ENCODE results near the gene AASDH.

AASDH gene

DNA sequence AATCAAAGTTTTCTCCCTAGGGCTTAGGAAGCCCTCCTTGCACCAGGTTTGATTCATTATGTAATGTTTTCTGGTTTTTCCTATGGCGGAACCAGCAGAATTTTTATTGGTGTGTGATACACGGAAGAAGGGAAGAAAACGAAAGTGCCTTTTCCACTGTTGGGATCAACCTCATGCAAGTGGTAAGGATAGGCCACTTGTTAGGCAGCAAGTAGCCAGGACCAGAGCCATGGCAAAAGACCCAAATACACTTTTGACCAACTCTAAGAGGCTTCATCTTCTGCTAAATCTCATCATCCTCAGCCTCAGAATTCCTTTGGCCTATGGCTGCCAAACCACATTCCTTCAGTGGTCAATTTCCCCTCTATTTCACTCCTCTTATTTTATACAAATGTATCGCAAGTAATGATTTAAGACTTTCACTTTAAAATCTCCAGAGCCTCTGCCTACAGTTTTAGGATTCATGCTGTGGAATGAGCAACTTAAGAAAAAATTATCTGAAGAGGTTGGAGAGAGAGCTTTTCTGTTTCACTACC lies 26.9 kb upstream of the AASDH start:
- ATAC-seq (replicated peaks): no peak
- H3K4me3 Mint-ChIP-seq: no peak overlapping the region
- H3K27me3 Mint-ChIP-seq: no peaks in the 10 kb centered on the region
- peaks cover 1 to 11% of the 10 kb centered on the region in 2 donors for H3K4me1 Mint-ChIP-seq
- no peak overlapping the region for H3K27ac Mint-ChIP-seq
- H3K9me3 Mint-ChIP-seq: no peaks in the 10 kb centered on the region
- no peaks in the 10 kb centered on the region for H3K36me3 Mint-ChIP-seq
- no peak for DNase-seq

DNA sequence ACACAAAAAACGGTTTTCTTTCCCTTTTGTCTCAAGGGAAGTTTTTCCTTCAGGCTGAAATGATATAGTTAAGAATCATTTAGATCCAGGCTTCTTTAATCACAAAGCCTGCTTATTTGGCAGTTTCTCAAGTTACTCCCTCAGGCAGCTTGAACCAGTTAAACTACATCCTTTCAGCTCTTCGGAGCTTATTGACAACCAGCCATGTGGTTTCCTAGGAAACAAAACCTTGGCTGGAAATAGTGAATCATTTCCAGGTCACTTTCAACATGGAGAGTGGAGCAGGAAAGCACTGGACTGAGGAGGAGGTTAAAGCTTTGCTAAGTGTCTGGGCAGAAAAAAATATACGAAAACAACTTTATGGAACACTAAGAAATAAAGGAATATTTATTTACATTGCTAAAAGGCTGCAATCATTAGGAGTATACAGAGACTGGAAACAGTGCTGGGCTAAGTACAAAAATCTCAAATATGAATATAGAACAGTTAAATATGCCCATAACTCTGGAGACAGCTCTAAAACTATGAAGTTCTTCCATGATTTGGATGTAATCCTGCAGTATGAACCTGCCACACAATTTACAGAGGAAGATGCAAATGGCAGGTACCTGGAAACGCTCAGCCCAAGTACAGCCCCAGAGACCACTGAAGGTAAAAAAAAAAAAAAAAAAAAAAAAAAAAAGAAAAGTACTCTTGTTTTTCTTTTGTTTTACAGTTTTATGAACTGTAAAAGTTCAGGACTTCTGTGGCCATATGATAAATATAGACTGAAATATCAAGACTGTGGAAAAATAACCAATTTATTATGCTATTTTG lies 23.2 kb upstream of the AASDH start:
- H3K4me3 Mint-ChIP-seq: no peak overlapping the region
- DNase-seq (no peak), ATAC-seq (replicated peaks) (peak; percentile 46 to 53)
- peaks cover 1 to 11% of the 10 kb centered on the region in 2 donors for H3K4me1 Mint-ChIP-seq
- peaks cover 17 to 20% of the 10 kb centered on the region in 2 donors for H3K36me3 Mint-ChIP-seq
- H3K27me3 Mint-ChIP-seq: no peaks in the 10 kb centered on the region
- no peaks in the 10 kb centered on the region for H3K9me3 Mint-ChIP-seq
- H3K27ac Mint-ChIP-seq: no peak overlapping the region

DNA sequence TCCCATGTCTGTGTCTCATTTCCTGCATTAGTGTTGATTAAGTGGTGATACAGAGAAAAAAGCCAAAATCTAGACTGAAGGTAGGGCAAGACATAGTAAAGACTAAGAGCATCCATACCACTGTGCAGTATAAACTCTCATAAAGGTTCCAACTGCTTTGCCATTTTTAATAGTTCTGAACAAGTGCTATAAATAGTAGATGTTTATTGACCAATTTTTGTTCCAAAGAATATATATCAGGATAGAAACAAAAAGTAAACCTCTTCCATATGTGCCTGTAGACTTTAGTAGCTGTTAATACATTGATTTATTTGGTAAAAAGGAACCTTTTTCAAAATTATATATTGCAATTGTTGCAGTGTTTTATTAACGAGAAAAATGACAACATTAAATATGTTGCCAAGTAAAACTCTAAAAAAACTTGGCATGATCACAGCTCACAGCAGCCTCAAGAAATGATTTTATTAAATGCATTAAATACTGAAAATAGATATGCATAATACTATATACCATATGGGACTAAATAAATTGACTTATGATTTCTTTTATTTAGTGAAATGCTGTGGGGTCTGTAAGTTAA lies 22.3 kb upstream of the AASDH start:
- peaks cover 21 to 28% of the 10 kb centered on the region in 2 donors for H3K36me3 Mint-ChIP-seq
- H3K4me3 Mint-ChIP-seq: no peak overlapping the region
- peaks cover 1 to 11% of the 10 kb centered on the region in 2 donors for H3K4me1 Mint-ChIP-seq
- H3K27ac Mint-ChIP-seq: no peak overlapping the region
- DNase-seq (no peak), ATAC-seq (replicated peaks) (no peak)
- H3K27me3 Mint-ChIP-seq: no peaks in the 10 kb centered on the region
- no peaks in the 10 kb centered on the region for H3K9me3 Mint-ChIP-seq

DNA sequence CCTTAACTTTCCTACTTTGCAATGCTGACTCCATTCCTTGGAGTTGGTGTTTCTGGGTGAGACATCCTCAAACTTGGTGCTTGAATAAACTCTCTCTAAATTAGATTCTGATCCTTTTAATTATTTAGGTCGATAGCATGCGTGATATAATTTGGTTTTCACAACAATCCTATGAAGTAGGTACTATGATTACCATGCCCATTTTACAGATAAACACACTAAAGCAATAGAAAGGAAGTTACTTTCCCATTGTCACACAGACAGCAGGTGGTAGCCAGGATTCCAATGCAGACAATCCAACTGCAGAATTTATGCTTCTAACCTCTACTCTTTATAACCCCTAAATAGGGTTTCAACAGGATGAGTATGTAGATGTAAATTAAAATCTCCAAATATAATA lies 21.7 kb upstream of the AASDH start:
- peaks cover 23 to 28% of the 10 kb centered on the region in 2 donors for H3K36me3 Mint-ChIP-seq
- ATAC-seq (replicated peaks) (no peak), DNase-seq (no peak)
- H3K27ac Mint-ChIP-seq: no peak overlapping the region
- H3K9me3 Mint-ChIP-seq: no peaks in the 10 kb centered on the region
- H3K4me3 Mint-ChIP-seq: no peak overlapping the region
- no peaks in the 10 kb centered on the region for H3K27me3 Mint-ChIP-seq
- H3K4me1 Mint-ChIP-seq: peaks cover 1 to 11% of the 10 kb centered on the region in 2 donors

DNA sequence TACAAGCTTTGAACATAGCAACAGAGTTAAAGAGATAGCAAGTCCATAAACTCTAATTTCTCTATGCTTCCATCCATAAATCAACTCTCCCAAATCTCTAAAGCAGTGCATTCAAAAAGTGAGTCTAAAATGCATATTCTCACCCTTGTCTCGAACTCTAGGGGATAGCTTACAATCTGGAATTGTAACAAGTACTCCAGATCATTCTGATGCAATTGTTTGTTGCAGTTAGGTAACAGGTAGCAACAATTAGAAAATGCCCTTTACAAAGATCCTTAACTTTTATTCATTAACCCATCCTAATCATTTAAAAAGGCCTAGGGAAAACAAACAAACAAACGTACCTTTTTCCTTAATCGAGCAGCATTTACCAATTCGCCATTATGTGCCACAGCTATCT lies 18.9 kb upstream of the AASDH start:
- H3K36me3 Mint-ChIP-seq: peaks cover 26 to 31% of the 10 kb centered on the region in 2 donors
- no peak overlapping the region for H3K27ac Mint-ChIP-seq
- DNase-seq (no peak), ATAC-seq (replicated peaks) (no peak)
- H3K4me1 Mint-ChIP-seq: peaks cover 1 to 11% of the 10 kb centered on the region in 2 donors
- no peaks in the 10 kb centered on the region for H3K27me3 Mint-ChIP-seq
- no peaks in the 10 kb centered on the region for H3K9me3 Mint-ChIP-seq
- no peak overlapping the region for H3K4me3 Mint-ChIP-seq

DNA sequence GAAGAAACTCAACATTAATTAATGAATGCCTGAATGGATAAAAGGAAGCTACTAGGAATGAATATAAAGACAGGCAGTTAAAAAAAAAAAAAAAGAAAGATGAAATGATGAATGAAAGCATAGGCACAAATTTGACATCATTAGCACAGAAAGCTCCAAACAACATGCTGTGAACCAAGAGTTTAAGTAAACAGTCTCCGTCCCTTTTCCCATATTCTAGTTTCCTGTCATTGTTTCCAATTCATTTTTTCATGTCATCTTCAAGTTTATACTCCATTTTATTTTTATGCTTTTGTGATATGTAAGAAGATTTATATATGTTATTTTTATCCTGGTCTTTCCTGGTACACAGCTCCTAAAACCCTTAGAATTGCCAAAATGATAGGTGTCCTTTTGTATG lies 17.7 kb upstream of the AASDH start:
- Mint-ChIP-seq H3K9me3 (no peaks in the 10 kb centered on the region), H3K4me1 (peaks cover 0 to 5% of the 10 kb centered on the region in 2 donors), H3K36me3 (peaks cover 27 to 33% of the 10 kb centered on the region in 2 donors), H3K27ac (no peak overlapping the region), H3K4me3 (no peak overlapping the region), H3K27me3 (no peaks in the 10 kb centered on the region)
- DNase-seq: no peak
- no peak for ATAC-seq (replicated peaks)

DNA sequence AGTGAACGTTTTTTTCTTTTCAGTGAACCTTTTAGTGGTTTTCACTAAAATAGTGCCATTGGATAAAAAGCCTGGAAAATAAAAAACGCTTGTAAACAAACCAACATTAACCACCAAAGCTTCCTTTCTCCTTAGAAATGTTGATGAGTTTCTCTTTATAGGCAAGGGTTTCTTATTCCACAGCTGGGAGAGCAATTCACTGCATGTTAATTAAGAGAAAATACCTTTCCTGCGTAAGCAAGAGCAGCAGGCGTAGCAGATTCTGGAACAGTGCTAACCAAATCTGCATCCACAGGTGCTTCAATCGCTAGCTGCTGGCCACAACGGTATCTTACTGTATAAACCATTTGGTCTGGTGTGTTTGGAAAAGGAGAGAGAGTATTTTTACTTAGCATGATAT lies 13.3 kb upstream of the AASDH start:
- DNase-seq (no peak), ATAC-seq (replicated peaks) (no peak)
- Mint-ChIP-seq H3K4me1 (no peaks in the 10 kb centered on the region), H3K4me3 (no peak overlapping the region), H3K27ac (no peak overlapping the region), H3K27me3 (no peaks in the 10 kb centered on the region), H3K9me3 (no peaks in the 10 kb centered on the region), H3K36me3 (peaks cover 18 to 21% of the 10 kb centered on the region in 2 donors)

DNA sequence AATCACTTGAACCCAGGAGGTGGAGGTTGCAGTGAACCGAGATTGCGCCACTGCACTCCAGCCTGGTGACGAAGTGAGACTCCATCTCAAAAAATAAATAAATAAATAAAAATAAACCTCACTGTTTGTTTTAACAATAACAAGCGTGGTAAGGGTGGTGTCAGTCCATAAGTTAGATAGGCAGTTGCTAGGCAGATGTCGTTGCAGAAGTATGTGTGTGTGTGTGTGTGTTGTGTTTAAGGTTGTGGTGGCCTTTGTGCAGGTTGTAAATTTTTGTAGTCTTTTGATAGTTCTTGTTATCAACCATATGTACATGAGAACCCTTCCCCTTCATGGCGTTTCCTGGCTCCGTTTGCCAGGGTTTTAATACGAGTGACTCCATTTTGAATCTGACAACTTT lies 4.0 kb upstream of the AASDH start:
- H3K4me3 Mint-ChIP-seq: no peak overlapping the region
- no peaks in the 10 kb centered on the region for H3K27me3 Mint-ChIP-seq
- H3K9me3 Mint-ChIP-seq: no peaks in the 10 kb centered on the region
- peaks cover 23 to 37% of the 10 kb centered on the region in 2 donors for H3K4me1 Mint-ChIP-seq
- no peak for DNase-seq
- H3K36me3 Mint-ChIP-seq: peaks cover 15 to 35% of the 10 kb centered on the region in 2 donors
- ATAC-seq (replicated peaks): no peak
- no peak overlapping the region for H3K27ac Mint-ChIP-seq

DNA sequence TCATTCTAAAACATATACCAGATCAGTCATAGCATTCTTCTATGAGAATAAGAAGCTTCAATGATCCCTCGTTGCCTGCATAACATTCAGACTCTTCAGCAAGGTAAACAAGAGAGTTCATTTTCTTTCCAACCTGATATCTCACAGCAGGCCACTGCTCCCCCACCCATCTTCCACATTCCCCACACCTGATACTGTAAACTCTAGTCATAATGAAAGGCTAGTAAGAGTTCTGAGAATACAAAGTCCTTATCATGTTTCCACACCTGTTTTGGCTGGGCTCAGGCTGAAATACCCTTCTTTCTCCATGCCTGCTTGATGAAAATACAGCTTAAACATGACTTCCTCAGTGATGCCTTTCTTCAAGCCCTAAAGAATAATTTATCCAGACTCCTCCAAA lies 2.3 kb upstream of the AASDH start:
- Mint-ChIP-seq H3K27ac (peak overlapping the region; percentile 99), H3K36me3 (peaks cover 12 to 28% of the 10 kb centered on the region in 2 donors), H3K4me1 (peaks cover 23 to 37% of the 10 kb centered on the region in 2 donors), H3K9me3 (no peaks in the 10 kb centered on the region), H3K4me3 (no peak overlapping the region), H3K27me3 (no peaks in the 10 kb centered on the region)
- ATAC-seq (replicated peaks): no peak
- no peak for DNase-seq

DNA sequence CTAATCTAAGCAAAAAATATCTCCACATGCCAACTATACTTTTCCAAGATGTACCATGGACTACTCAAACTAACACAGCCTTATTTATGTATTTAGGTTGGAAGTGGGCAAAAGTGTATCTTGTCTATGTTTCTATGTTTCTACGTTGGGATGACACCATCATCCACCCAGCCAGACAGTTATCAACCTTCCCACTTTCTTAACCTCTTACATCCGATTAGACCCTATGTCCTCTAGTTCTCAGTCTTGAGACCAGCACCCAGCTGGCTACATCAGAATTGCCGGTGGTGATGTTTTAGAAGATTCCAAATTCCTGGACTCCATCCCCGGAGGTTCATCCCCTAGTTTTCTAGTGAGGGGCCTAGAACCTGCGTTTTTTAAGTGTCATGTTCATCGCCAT lies 1.0 kb upstream of the AASDH start:
- no peaks in the 10 kb centered on the region for H3K9me3 Mint-ChIP-seq
- no peak for ATAC-seq (replicated peaks)
- H3K27me3 Mint-ChIP-seq: no peaks in the 10 kb centered on the region
- DNase-seq: no peak
- H3K4me3 Mint-ChIP-seq: peak overlapping the region; percentile 89 to 92
- H3K36me3 Mint-ChIP-seq: peaks cover 12 to 33% of the 10 kb centered on the region in 2 donors
- H3K27ac Mint-ChIP-seq: peak overlapping the region; percentile 99
- peaks cover 27 to 42% of the 10 kb centered on the region in 2 donors for H3K4me1 Mint-ChIP-seq

DNA sequence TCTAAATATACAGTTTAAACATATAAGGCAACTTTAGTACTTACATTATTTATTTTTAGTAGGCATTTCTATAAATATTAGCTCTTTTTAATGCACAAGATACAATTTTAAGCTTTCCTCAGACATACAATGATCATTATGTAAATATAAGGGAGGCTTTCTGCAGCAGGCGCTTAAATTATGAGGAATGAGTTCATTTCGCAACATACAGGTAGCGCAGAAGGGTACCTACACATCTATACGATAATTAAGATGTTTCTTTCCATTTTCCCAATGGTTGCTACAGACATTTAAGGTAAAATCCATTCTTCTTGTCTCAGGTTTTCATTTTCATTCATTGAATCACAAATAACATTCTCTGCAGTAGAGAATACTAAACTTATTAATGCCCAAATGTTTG lies 1.2 kb downstream of the AASDH start:
- Mint-ChIP-seq H3K36me3 (peaks cover 8 to 24% of the 10 kb centered on the region in 2 donors), H3K4me3 (peak overlapping the region; percentile 46 to 92), H3K27me3 (no peaks in the 10 kb centered on the region), H3K27ac (peak overlapping the region; percentile 99), H3K4me1 (peaks cover 23 to 42% of the 10 kb centered on the region in 2 donors), H3K9me3 (no peaks in the 10 kb centered on the region)
- DNase-seq: no peak
- ATAC-seq (replicated peaks): no peak

DNA sequence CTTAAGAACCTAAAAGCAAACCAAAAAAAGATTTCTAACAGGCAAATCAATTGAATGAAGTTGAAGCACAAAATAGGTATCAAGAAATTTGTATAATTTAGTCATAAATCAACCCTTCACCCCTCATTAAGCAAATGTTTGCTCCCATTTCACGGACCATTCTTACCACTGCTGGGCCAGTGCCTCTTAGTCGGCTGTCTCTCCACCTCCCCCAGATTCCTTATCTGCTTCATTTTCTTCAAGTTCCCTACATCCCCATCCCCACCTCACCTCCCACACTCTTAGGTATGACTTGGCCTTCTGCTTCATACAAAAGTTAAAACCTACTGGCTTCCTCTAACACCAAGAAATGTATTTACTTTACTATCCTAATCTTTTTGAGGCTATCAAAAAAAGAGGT lies 11.8 kb downstream of the AASDH start:
- no peak overlapping the region for H3K27ac Mint-ChIP-seq
- H3K36me3 Mint-ChIP-seq: peaks cover 15 to 37% of the 10 kb centered on the region in 2 donors
- ATAC-seq (replicated peaks): no peak
- peaks cover 0 to 2% of the 10 kb centered on the region in 2 donors for H3K4me1 Mint-ChIP-seq
- H3K27me3 Mint-ChIP-seq: no peaks in the 10 kb centered on the region
- no peaks in the 10 kb centered on the region for H3K9me3 Mint-ChIP-seq
- DNase-seq: no peak
- H3K4me3 Mint-ChIP-seq: no peak overlapping the region

DNA sequence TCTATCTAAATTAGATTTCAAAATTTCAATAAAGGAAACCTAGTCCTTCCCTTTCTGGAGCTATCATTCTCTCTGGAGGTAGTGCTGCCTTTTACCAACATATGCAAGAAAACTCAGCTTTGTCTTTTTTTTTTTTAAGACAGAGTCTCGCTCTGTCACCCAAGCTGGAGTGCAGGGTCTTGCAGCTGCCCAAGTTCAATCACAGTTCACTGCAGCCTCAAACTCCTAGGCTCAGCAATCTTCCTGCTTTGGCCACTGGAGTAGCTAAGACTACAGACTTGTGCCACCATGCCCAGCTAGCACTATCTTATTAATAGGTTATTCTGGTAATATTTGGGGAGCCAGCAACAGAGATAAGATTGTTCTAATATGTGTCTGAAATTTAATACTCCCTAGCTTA lies 12.3 kb downstream of the AASDH start:
- Mint-ChIP-seq H3K9me3 (no peaks in the 10 kb centered on the region), H3K27ac (no peak overlapping the region)

DNA sequence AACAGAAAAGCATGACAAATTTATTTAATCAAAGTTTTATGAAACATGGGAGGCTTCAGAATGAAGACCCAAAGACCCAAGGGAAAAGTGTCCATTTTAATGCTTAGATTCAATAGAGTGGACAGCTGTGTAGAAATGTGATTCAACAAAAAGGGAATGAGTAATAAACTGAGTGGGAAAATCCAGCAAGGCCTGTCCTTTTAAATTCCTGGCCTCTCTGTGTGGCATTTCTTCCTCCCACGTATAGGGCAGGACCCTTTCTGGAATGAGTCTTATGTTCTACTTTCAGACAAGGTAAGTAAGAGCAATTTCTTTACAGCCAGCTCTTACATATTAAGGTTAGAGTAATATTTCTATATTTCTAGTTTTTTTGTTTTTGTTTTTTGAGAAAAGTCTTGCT lies 14.5 kb downstream of the AASDH start:
- no peaks in the 10 kb centered on the region for H3K27me3 Mint-ChIP-seq
- H3K4me3 Mint-ChIP-seq: no peak overlapping the region
- H3K36me3 Mint-ChIP-seq: peaks cover 22 to 48% of the 10 kb centered on the region in 2 donors
- no peak overlapping the region for H3K27ac Mint-ChIP-seq
- H3K9me3 Mint-ChIP-seq: peaks cover 0 to 2% of the 10 kb centered on the region in 2 donors
- ATAC-seq (replicated peaks) (no peak), DNase-seq (no peak)
- H3K4me1 Mint-ChIP-seq: peaks cover 0 to 2% of the 10 kb centered on the region in 2 donors

More for the DNA sequence above, 12.3 kb downstream of the AASDH start:
- peaks cover 0 to 2% of the 10 kb centered on the region in 2 donors for H3K4me1 Mint-ChIP-seq
- ATAC-seq (replicated peaks) (no peak), DNase-seq (no peak)
- no peak overlapping the region for H3K4me3 Mint-ChIP-seq
- no peaks in the 10 kb centered on the region for H3K27me3 Mint-ChIP-seq
- H3K36me3 Mint-ChIP-seq: peaks cover 18 to 39% of the 10 kb centered on the region in 2 donors

Data from stimulated activated naive B cell treated with anti-CD40 and anti-IgM and Interleukin-4, amounts not matched to agents 10 μg/mL and 1 μg/mL and 100 μg/mL, for 72 hours (primary cell).